Activated naive CD4-positive, alpha-beta T cell treated with Interleukin-2 at 50 U/mL for 16 hours (primary cell): Measurements from ENCODE around the gene GUCD1.

Experiments used
- DNase-seq: peaks from one replicate; pipeline ENCODE4 v3.0.0-alpha.2; 2020

Gene GUCD1

GRCh38 chr22:24501301-24502005 lies 53.5 kb downstream of the GUCD1 start:
- DNase-seq = no peak

- no peak for DNase-seq
Measured at GRCh38 chr22:24500277-24500820, 54.6 kb downstream of the GUCD1 start.

- DNase-seq = no peak
Measured at GRCh38 chr22:24499706-24500276, 55.1 kb downstream of the GUCD1 start.

- DNase-seq = no peak
Measured at GRCh38 chr22:24498824-24499223, 56.1 kb downstream of the GUCD1 start.

- DNase-seq = no peak
Measured at GRCh38 chr22:24497841-24498258, 57.1 kb downstream of the GUCD1 start.

- no peak for DNase-seq
Measured at GRCh38 chr22:24496661-24497060, 58.3 kb downstream of the GUCD1 start.

GRCh38 chr22:24496234-24496633 lies 58.7 kb downstream of the GUCD1 start:
- no peak for DNase-seq

- no peak for DNase-seq
Measured at GRCh38 chr22:24495365-24495675, 59.6 kb downstream of the GUCD1 start.

- DNase-seq = no peak
Measured at GRCh38 chr22:24494528-24495364, 60.2 kb downstream of the GUCD1 start, which contains the start of gene UPB1. Gene UPB1 (plus strand): TSS chr22:24495332. CDS start chr22:24495404, 72 bp downstream.

- DNase-seq = no peak
Measured at GRCh38 chr22:24494167-24494527, 60.8 kb downstream of the GUCD1 start.

- DNase-seq = no peak
Measured at GRCh38 chr22:24492391-24492790, 62.5 kb downstream of the GUCD1 start.
